ENCODE data around the gene COL6A2. TPM values are rescaled to one million over a fixed set of nuclear protein-coding genes. Genes with fewer than 3 reads are reported as not detected.

The COL6A2 gene
- polyA plus RNA-seq: 201 TPM
- long read RNA-seq, donor 1, transcript COL6A2-201 (28 exons, 3,461 nt): major isoform, 5 of 27 reads
- long read RNA-seq, donor 1, partial matches to known transcripts: 22 of 27 reads
- long read RNA-seq, donor 1, other reads (novel, unspliced or antisense): 0 of 27 reads
- long read RNA-seq, donor 2, transcript COL6A2-201 (28 exons, 3,461 nt): major isoform, 6 of 7 reads
- long read RNA-seq, donor 2, partial matches to known transcripts: 0 of 7 reads
- long read RNA-seq, donor 2, other reads (novel, unspliced or antisense): 0 of 7 reads
- long read RNA-seq, donor 3, partial matches to known transcripts: 7 of 17 reads
- long read RNA-seq, donor 3, other reads (novel, unspliced or antisense): 5 of 17 reads
- long read RNA-seq, donor 4, partial matches to known transcripts: 0 of 1 reads
- long read RNA-seq, donor 4, other reads (novel, unspliced or antisense): 0 of 1 reads
- long read RNA-seq, donor 5, transcript COL6A2-201 (28 exons, 3,461 nt): major isoform, 9 of 33 reads
- long read RNA-seq, donor 5, partial matches to known transcripts: 21 of 33 reads
- long read RNA-seq, donor 5, other reads (novel, unspliced or antisense): 0 of 33 reads
- long read RNA-seq, donor 6, transcript COL6A2-201 (28 exons, 3,461 nt): major isoform, 10 of 16 reads
- long read RNA-seq, donor 6, partial matches to known transcripts: 0 of 16 reads
- long read RNA-seq, donor 6, other reads (novel, unspliced or antisense): 5 of 16 reads
- long read RNA-seq, donor 7, transcript COL6A2-201 (28 exons, 3,461 nt): major isoform, 6 of 14 reads
- long read RNA-seq, donor 7, partial matches to known transcripts: 8 of 14 reads
- long read RNA-seq, donor 7, other reads (novel, unspliced or antisense): 0 of 14 reads
- long read RNA-seq, donor 8, transcript COL6A2-201 (28 exons, 3,461 nt): major isoform, 8 of 28 reads
- long read RNA-seq, donor 8, partial matches to known transcripts: 20 of 28 reads
- long read RNA-seq, donor 8, other reads (novel, unspliced or antisense): 0 of 28 reads
- long read RNA-seq, donor 9, partial matches to known transcripts: 0 of 4 reads
- long read RNA-seq, donor 9, other reads (novel, unspliced or antisense): 0 of 4 reads
- long read RNA-seq, donor 10, transcript COL6A2-201 (28 exons, 3,461 nt): major isoform, 6 of 13 reads
- long read RNA-seq, donor 10, partial matches to known transcripts: 7 of 13 reads
- long read RNA-seq, donor 10, other reads (novel, unspliced or antisense): 0 of 13 reads
- long read RNA-seq, donor 11, transcript COL6A2-201 (28 exons, 3,461 nt): major isoform, 6 of 32 reads
- long read RNA-seq, donor 11, partial matches to known transcripts: 25 of 32 reads
- long read RNA-seq, donor 11, other reads (novel, unspliced or antisense): 0 of 32 reads

DNA sequence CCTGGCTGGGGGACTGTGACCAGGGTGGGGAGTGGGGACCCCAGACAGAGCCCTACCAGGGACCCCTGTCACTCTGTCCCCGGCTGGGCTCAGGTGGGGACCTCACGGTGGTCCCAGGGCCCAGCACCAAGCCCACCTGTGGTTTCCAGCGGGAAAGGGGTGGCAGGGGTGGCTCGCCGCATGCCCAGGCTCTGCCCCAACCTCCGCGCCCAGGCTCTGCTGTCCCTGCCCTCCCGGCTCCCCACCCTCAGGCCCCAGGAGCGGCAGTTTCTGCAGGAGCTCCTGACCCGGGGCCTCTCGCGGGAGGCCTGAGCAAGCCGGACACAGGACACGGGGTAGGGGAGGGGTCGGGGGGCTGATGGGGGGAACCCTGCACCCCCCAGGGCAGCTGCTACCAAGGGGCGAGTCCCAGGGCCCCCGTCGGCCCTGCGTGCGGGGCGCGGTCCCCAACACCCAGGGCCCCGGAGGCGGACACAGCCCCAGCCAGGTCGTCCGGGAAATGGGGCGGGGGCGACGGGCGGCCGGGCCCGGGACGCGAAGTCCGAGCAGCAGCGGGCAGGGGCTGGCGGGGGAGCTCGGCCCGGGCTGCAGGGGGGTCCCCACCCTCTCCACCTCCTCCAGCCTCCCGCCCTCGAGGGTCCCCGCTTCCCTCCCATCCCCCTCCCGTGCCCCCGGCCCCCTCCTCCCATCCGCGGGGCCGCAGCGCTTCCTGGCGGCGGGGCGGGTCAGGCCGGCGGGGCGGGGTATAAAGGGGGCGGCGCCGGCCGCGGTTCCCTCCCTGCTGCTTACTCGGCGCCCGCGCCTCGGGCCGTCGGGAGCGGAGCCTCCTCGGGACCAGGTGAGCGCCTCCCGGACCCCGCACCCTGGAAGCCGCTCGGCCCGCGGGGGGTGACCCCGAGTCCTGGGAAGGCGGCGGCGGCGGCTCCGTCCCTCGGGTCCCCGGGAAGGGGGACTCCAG is at the start of gene COL6A2:
COL6A2 (plus strand) TSS at position 777 of the 958 bp plus-strand sequence.
- peaks cover 3% of the 10 kb centered on the region for H3K9me3 ChIP-seq (ENCODE audit: control insufficient read depth, low read depth, low read length)
- peaks cover 4% of the 10 kb centered on the region for H3K4me1 ChIP-seq (ENCODE audit: control insufficient read depth, insufficient read depth, low read length)
- H3K27ac ChIP-seq (ENCODE audit: low read length): peak within 1 kb of the TSS; percentile 45
- H3K27me3 ChIP-seq (ENCODE audit: control insufficient read depth, insufficient read depth, low read length): peaks cover 36% of the 10 kb centered on the region
- no CpG with 5 or more reads among the region's 83 CpGs for WGBS (ENCODE audit: insufficient coverage, low lambda C conversion rate)
- peak; percentile 42 to 62 for DNase-seq
- H3K36me3 ChIP-seq (ENCODE audit: control insufficient read depth, insufficient read depth, low read length): no peaks in the 10 kb centered on the region
- H3K4me3 ChIP-seq (ENCODE audit: low read length): peak within 1 kb of the TSS; percentile 47

DNA sequence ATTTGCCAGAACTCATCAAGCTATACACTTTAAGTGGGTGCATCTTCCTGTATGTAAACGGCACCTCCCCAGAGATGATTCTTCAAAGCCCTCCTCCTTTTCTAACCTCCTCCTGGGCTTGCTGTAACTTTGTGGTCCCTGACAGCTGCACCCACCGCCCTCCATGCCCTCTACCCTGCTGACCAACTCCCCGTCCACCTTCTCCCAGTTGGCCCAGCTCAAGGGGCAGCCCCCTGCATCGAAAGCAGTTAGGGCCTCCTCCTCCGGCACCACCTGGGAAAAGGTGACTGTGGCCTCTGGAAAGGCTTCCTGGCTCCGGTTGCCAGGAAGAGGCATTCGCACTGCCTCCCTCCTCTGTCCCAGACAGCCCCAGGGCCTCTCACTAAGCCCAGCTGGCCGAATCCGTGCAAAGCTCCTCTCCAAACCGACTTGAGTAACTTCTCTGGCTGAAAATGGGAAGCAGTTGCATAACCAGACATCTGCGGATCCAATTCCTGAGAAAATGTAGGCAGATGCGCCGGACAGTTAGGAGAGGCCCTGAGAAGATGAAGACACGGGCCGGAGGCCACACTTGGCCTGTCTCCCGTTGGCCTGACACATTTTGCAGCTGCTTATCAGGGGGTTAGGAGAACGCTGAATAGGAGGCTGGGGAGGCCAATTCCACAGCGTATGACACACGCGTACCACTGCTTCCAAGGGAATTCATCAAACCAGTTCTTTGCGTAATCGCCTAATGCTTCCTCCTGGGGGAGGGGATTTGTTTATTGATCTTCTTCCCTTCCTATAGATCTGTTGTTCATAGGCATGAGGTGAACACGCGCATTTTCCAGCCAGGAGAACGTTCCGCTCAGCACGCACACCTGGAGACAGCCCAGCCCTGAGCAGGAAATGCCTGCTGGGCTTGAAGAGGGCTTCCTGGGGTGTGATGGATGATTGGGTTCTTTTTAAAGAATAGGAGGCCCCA is 48.7 kb upstream of the COL6A2 start:
- peaks cover 4% of the 10 kb centered on the region for H3K9me3 ChIP-seq (ENCODE audit: control insufficient read depth, low read depth, low read length)
- WGBS (ENCODE audit: insufficient coverage, low lambda C conversion rate): no CpG with 5 or more reads among the region's 27 CpGs
- H3K4me1 ChIP-seq (ENCODE audit: control insufficient read depth, insufficient read depth, low read length): peaks cover 11% of the 10 kb centered on the region
- H3K36me3 ChIP-seq (ENCODE audit: control insufficient read depth, insufficient read depth, low read length): no peaks in the 10 kb centered on the region
- H3K4me3 ChIP-seq (ENCODE audit: low read length): no peak overlapping the region
- no peaks in the 10 kb centered on the region for H3K27me3 ChIP-seq (ENCODE audit: control insufficient read depth, insufficient read depth, low read length)
- H3K27ac ChIP-seq (ENCODE audit: low read length): peak overlapping the region; percentile 80
- DNase-seq: peak; percentile 70 to 75

GRCh38 chr21:46049890-46050667 is 47.8 kb upstream of the COL6A2 start:
- Histone ChIP-seq H3K36me3 (ENCODE audit: control insufficient read depth, insufficient read depth, low read length) (no peaks in the 10 kb centered on the region), H3K9me3 (ENCODE audit: control insufficient read depth, low read depth, low read length) (peaks cover 4% of the 10 kb centered on the region), H3K27me3 (ENCODE audit: control insufficient read depth, insufficient read depth, low read length) (no peaks in the 10 kb centered on the region), H3K27ac (ENCODE audit: low read length) (peak overlapping the region; percentile 80), H3K4me1 (ENCODE audit: control insufficient read depth, insufficient read depth, low read length) (peaks cover 11% of the 10 kb centered on the region), H3K4me3 (ENCODE audit: low read length) (no peak overlapping the region)
- no CpG with 5 or more reads among the region's 33 CpGs for WGBS (ENCODE audit: insufficient coverage, low lambda C conversion rate)
- DNase-seq: no peak

DNA sequence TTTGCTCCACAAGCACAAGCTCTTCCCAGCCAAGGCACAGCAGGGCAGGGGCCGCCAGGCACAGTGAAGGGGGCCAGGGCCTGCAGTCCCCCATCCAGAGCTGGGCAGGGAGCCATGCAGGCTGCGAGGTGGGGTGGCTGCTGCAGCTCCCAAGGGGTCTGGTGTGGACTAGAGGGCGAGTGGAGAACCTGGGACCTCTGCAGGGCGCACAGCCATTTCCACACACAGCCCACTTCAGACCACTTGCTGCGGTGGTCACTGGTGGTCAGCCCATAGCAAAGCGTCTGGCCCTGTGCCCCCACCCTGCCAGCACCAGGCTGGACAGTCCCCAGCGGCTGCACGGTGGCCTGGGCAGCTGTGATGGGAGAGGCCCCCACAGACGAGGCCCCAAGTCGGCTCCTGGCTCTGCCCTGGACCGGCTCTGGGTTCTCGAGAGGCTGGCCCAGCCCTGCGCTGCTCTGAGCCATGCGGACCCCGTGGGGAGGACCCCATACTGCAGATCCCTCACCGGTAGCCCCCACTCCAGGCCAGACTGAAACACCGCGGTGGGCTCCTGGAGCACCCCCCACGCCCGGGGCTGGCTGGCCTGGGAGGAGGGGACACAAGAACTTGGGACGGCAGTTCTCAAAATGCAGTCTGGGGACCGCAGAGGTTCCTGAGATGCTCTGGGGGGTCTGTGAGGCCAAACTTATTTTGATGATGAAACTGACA is 47.1 kb upstream of the COL6A2 start:
- H3K27me3 ChIP-seq (ENCODE audit: control insufficient read depth, insufficient read depth, low read length): no peaks in the 10 kb centered on the region
- H3K36me3 ChIP-seq (ENCODE audit: control insufficient read depth, insufficient read depth, low read length): no peaks in the 10 kb centered on the region
- no peak overlapping the region for H3K27ac ChIP-seq (ENCODE audit: low read length)
- no peak overlapping the region for H3K4me3 ChIP-seq (ENCODE audit: low read length)
- DNase-seq: no peak
- no CpG with 5 or more reads among the region's 22 CpGs for WGBS (ENCODE audit: insufficient coverage, low lambda C conversion rate)
- peaks cover 4% of the 10 kb centered on the region for H3K9me3 ChIP-seq (ENCODE audit: control insufficient read depth, low read depth, low read length)
- H3K4me1 ChIP-seq (ENCODE audit: control insufficient read depth, insufficient read depth, low read length): peaks cover 11% of the 10 kb centered on the region

- 95% methylated on average over 5 of the region's 16 CpGs for WGBS (ENCODE audit: insufficient coverage, low lambda C conversion rate)
- H3K27me3 ChIP-seq (ENCODE audit: control insufficient read depth, insufficient read depth, low read length): no peaks in the 10 kb centered on the region
- H3K4me3 ChIP-seq (ENCODE audit: low read length): no peak overlapping the region
- peaks cover 17% of the 10 kb centered on the region for H3K4me1 ChIP-seq (ENCODE audit: control insufficient read depth, insufficient read depth, low read length)
- H3K36me3 ChIP-seq (ENCODE audit: control insufficient read depth, insufficient read depth, low read length): no peaks in the 10 kb centered on the region
- DNase-seq: no peak
- peaks cover 4% of the 10 kb centered on the region for H3K9me3 ChIP-seq (ENCODE audit: control insufficient read depth, low read depth, low read length)
- H3K27ac ChIP-seq (ENCODE audit: low read length): no peak overlapping the region
These were observed 46.5 kb upstream of the COL6A2 start for GRCh38 chr21:46051379-46051770.

DNA sequence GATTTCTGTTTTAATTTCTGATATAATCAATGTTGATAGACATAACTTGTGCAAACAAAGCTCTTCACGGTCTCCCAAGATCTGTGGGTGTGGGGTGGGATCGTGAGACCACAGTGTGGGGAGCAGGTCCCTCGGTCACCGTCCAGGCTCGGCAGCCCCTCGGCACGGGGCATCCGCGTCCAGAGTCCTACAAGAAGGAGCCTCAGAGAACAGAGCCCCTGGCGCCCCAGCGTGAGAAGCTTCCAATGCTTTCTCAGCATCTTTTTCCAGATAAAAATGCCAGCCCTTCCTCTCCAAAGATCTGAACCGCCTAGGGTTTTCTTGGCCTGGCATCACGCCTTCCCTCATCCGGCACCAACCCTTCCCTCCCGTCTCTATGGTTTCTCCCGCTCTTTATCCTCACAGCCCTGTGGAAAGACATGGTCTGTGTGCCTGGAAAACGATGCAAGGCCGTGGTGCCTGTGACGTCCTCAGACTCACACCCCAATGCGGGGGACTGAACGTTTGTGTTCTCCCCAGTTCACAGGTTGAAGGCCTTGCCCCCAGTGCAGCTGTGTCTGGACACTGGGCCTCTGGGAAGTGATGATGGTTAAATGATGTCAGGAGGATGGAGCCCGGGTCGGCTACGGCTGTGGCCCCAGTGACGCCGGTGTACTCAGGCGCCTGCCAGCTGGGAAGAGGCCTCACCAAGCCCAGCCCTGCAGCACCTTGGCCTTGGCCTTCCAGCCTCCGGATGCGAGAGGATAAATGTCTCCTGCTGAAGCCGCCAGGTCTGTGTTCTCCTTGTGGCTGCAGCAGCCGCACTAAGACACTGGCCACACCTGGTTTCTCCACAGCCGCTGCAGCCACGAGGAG is 45.9 kb upstream of the COL6A2 start:
- Histone ChIP-seq H3K36me3 (ENCODE audit: control insufficient read depth, insufficient read depth, low read length) (no peaks in the 10 kb centered on the region), H3K27ac (ENCODE audit: low read length) (no peak overlapping the region), H3K4me1 (ENCODE audit: control insufficient read depth, insufficient read depth, low read length) (peaks cover 21% of the 10 kb centered on the region), H3K9me3 (ENCODE audit: control insufficient read depth, low read depth, low read length) (peaks cover 4% of the 10 kb centered on the region), H3K4me3 (ENCODE audit: low read length) (no peak overlapping the region), H3K27me3 (ENCODE audit: control insufficient read depth, insufficient read depth, low read length) (no peaks in the 10 kb centered on the region)
- no CpG with 5 or more reads among the region's 33 CpGs for WGBS (ENCODE audit: insufficient coverage, low lambda C conversion rate)
- DNase-seq: no peak

GRCh38 chr21:46052703-46053651 is 44.9 kb upstream of the COL6A2 start:
- no peak overlapping the region for H3K27ac ChIP-seq (ENCODE audit: low read length)
- peaks cover 24% of the 10 kb centered on the region for H3K4me1 ChIP-seq (ENCODE audit: control insufficient read depth, insufficient read depth, low read length)
- peaks cover 4% of the 10 kb centered on the region for H3K9me3 ChIP-seq (ENCODE audit: control insufficient read depth, low read depth, low read length)
- no peaks in the 10 kb centered on the region for H3K36me3 ChIP-seq (ENCODE audit: control insufficient read depth, insufficient read depth, low read length)
- H3K27me3 ChIP-seq (ENCODE audit: control insufficient read depth, insufficient read depth, low read length): no peaks in the 10 kb centered on the region
- WGBS (ENCODE audit: insufficient coverage, low lambda C conversion rate): no CpG with 5 or more reads among the region's 31 CpGs
- no peak overlapping the region for H3K4me3 ChIP-seq (ENCODE audit: low read length)
- DNase-seq: no peak

All from large intestine (tissue), 12 donors.